ENCODE data around the gene MAMLD1.

MAMLD1 gene

GRCh38 chrX:150362599-150363481 is at the start of gene MAMLD1:
TSS of gene MAMLD1 (plus strand) at chrX:150363317. CDS start at chrX:150445517, 82,200 bp downstream.
- H3K27ac ChIP-seq (ENCODE audit: low read length), result no peak within 1 kb of the TSS
- H3K36me3 ChIP-seq (ENCODE audit: control insufficient read depth, low read depth, low read length), result no peaks in the 10 kb centered on the region
- no peak within 1 kb of the TSS for H3K9ac ChIP-seq (ENCODE audit: low read length)
- no peaks in the 10 kb centered on the region for H3K9me3 ChIP-seq (ENCODE audit: control insufficient read depth, low read depth, low read length)
- peak within 1 kb of the TSS; percentile 51 for H3K4me3 ChIP-seq (ENCODE audit: low read length)
- peaks cover 82% of the 10 kb centered on the region for H3K27me3 ChIP-seq (ENCODE audit: control insufficient read depth, insufficient read depth, low read length)
- no peaks in the 10 kb centered on the region for H3K4me1 ChIP-seq (ENCODE audit: control insufficient read depth, low read depth, low read length)

- H3K36me3 ChIP-seq (ENCODE audit: control insufficient read depth, low read depth, low read length), result no peaks in the 10 kb centered on the region
- peaks cover 3% of the 10 kb centered on the region for H3K9me3 ChIP-seq (ENCODE audit: control insufficient read depth, low read depth, low read length)
- no peak overlapping the region for H3K4me3 ChIP-seq (ENCODE audit: low read length)
- no peak overlapping the region for H3K9ac ChIP-seq (ENCODE audit: low read length)
- H3K4me1 ChIP-seq (ENCODE audit: control insufficient read depth, low read depth, low read length), result no peaks in the 10 kb centered on the region
- no peaks in the 10 kb centered on the region for H3K27me3 ChIP-seq (ENCODE audit: control insufficient read depth, insufficient read depth, low read length)
- no peak overlapping the region for H3K27ac ChIP-seq (ENCODE audit: low read length)
Observed at GRCh38 chrX:150313514-150313913, 49.6 kb upstream of the MAMLD1 start.

GRCh38 chrX:150314186-150314585 is 48.9 kb upstream of the MAMLD1 start:
- Histone ChIP-seq H3K27me3 (ENCODE audit: control insufficient read depth, insufficient read depth, low read length) (no peaks in the 10 kb centered on the region), H3K9me3 (ENCODE audit: control insufficient read depth, low read depth, low read length) (peaks cover 3% of the 10 kb centered on the region), H3K4me1 (ENCODE audit: control insufficient read depth, low read depth, low read length) (no peaks in the 10 kb centered on the region), H3K4me3 (ENCODE audit: low read length) (no peak overlapping the region), H3K27ac (ENCODE audit: low read length) (no peak overlapping the region), H3K36me3 (ENCODE audit: control insufficient read depth, low read depth, low read length) (no peaks in the 10 kb centered on the region), H3K9ac (ENCODE audit: low read length) (no peak overlapping the region)

GRCh38 chrX:150316564-150316963 is 46.6 kb upstream of the MAMLD1 start:
- H3K27ac ChIP-seq (ENCODE audit: low read length), result no peak overlapping the region
- no peak overlapping the region for H3K4me3 ChIP-seq (ENCODE audit: low read length)
- no peaks in the 10 kb centered on the region for H3K36me3 ChIP-seq (ENCODE audit: control insufficient read depth, low read depth, low read length)
- H3K9ac ChIP-seq (ENCODE audit: low read length), result no peak overlapping the region
- no peaks in the 10 kb centered on the region for H3K4me1 ChIP-seq (ENCODE audit: control insufficient read depth, low read depth, low read length)
- H3K9me3 ChIP-seq (ENCODE audit: control insufficient read depth, low read depth, low read length), result peaks cover 3% of the 10 kb centered on the region
- no peaks in the 10 kb centered on the region for H3K27me3 ChIP-seq (ENCODE audit: control insufficient read depth, insufficient read depth, low read length)

- Histone ChIP-seq H3K4me1 (ENCODE audit: control insufficient read depth, low read depth, low read length) (no peaks in the 10 kb centered on the region), H3K27me3 (ENCODE audit: control insufficient read depth, insufficient read depth, low read length) (no peaks in the 10 kb centered on the region), H3K4me3 (ENCODE audit: low read length) (no peak overlapping the region), H3K9me3 (ENCODE audit: control insufficient read depth, low read depth, low read length) (peaks cover 19% of the 10 kb centered on the region), H3K9ac (ENCODE audit: low read length) (no peak overlapping the region), H3K36me3 (ENCODE audit: control insufficient read depth, low read depth, low read length) (no peaks in the 10 kb centered on the region), H3K27ac (ENCODE audit: low read length) (no peak overlapping the region)
Observed at GRCh38 chrX:150323020-150323419, 40.1 kb upstream of the MAMLD1 start.

GRCh38 chrX:150324035-150324728 is 38.9 kb upstream of the MAMLD1 start:
- Histone ChIP-seq H3K9me3 (ENCODE audit: control insufficient read depth, low read depth, low read length) (peaks cover 19% of the 10 kb centered on the region), H3K4me1 (ENCODE audit: control insufficient read depth, low read depth, low read length) (no peaks in the 10 kb centered on the region), H3K9ac (ENCODE audit: low read length) (no peak overlapping the region), H3K27me3 (ENCODE audit: control insufficient read depth, insufficient read depth, low read length) (no peaks in the 10 kb centered on the region), H3K27ac (ENCODE audit: low read length) (no peak overlapping the region), H3K36me3 (ENCODE audit: control insufficient read depth, low read depth, low read length) (no peaks in the 10 kb centered on the region), H3K4me3 (ENCODE audit: low read length) (no peak overlapping the region)

GRCh38 chrX:150324919-150325318 is 38.2 kb upstream of the MAMLD1 start:
- H3K27me3 ChIP-seq (ENCODE audit: control insufficient read depth, insufficient read depth, low read length), result no peaks in the 10 kb centered on the region
- H3K4me3 ChIP-seq (ENCODE audit: low read length), result no peak overlapping the region
- no peak overlapping the region for H3K9ac ChIP-seq (ENCODE audit: low read length)
- peaks cover 19% of the 10 kb centered on the region for H3K9me3 ChIP-seq (ENCODE audit: control insufficient read depth, low read depth, low read length)
- no peaks in the 10 kb centered on the region for H3K4me1 ChIP-seq (ENCODE audit: control insufficient read depth, low read depth, low read length)
- H3K36me3 ChIP-seq (ENCODE audit: control insufficient read depth, low read depth, low read length), result no peaks in the 10 kb centered on the region
- H3K27ac ChIP-seq (ENCODE audit: low read length), result no peak overlapping the region

- H3K27ac ChIP-seq (ENCODE audit: low read length), result no peak overlapping the region
- no peak overlapping the region for H3K4me3 ChIP-seq (ENCODE audit: low read length)
- H3K27me3 ChIP-seq (ENCODE audit: control insufficient read depth, insufficient read depth, low read length), result no peaks in the 10 kb centered on the region
Observed at GRCh38 chrX:150326541-150327247, 36.4 kb upstream of the MAMLD1 start.

GRCh38 chrX:150329282-150329681 is 33.8 kb upstream of the MAMLD1 start:
- Histone ChIP-seq H3K27ac (ENCODE audit: low read length) (no peak overlapping the region), H3K9me3 (ENCODE audit: control insufficient read depth, low read depth, low read length) (peaks cover 14% of the 10 kb centered on the region), H3K4me3 (ENCODE audit: low read length) (no peak overlapping the region), H3K4me1 (ENCODE audit: control insufficient read depth, low read depth, low read length) (no peaks in the 10 kb centered on the region), H3K9ac (ENCODE audit: low read length) (no peak overlapping the region), H3K36me3 (ENCODE audit: control insufficient read depth, low read depth, low read length) (no peaks in the 10 kb centered on the region), H3K27me3 (ENCODE audit: control insufficient read depth, insufficient read depth, low read length) (no peaks in the 10 kb centered on the region)

More at GRCh38 chrX:150326541-150327247, 36.4 kb upstream of the MAMLD1 start:
- Histone ChIP-seq H3K9ac (ENCODE audit: low read length) (no peak overlapping the region), H3K4me1 (ENCODE audit: control insufficient read depth, low read depth, low read length) (no peaks in the 10 kb centered on the region), H3K36me3 (ENCODE audit: control insufficient read depth, low read depth, low read length) (no peaks in the 10 kb centered on the region), H3K9me3 (ENCODE audit: control insufficient read depth, low read depth, low read length) (peaks cover 19% of the 10 kb centered on the region)

GRCh38 chrX:150329868-150330267 is 33.2 kb upstream of the MAMLD1 start:
- H3K9me3 ChIP-seq (ENCODE audit: control insufficient read depth, low read depth, low read length), result peaks cover 14% of the 10 kb centered on the region
- H3K27me3 ChIP-seq (ENCODE audit: control insufficient read depth, insufficient read depth, low read length), result no peaks in the 10 kb centered on the region
- no peak overlapping the region for H3K4me3 ChIP-seq (ENCODE audit: low read length)
- H3K27ac ChIP-seq (ENCODE audit: low read length), result no peak overlapping the region
- no peak overlapping the region for H3K9ac ChIP-seq (ENCODE audit: low read length)
- H3K36me3 ChIP-seq (ENCODE audit: control insufficient read depth, low read depth, low read length), result no peaks in the 10 kb centered on the region
- no peaks in the 10 kb centered on the region for H3K4me1 ChIP-seq (ENCODE audit: control insufficient read depth, low read depth, low read length)

GRCh38 chrX:150332023-150332422 is 31.1 kb upstream of the MAMLD1 start:
- Histone ChIP-seq H3K4me1 (ENCODE audit: control insufficient read depth, low read depth, low read length) (no peaks in the 10 kb centered on the region), H3K27me3 (ENCODE audit: control insufficient read depth, insufficient read depth, low read length) (no peaks in the 10 kb centered on the region), H3K27ac (ENCODE audit: low read length) (no peak overlapping the region), H3K9ac (ENCODE audit: low read length) (no peak overlapping the region), H3K9me3 (ENCODE audit: control insufficient read depth, low read depth, low read length) (peaks cover 8% of the 10 kb centered on the region), H3K4me3 (ENCODE audit: low read length) (no peak overlapping the region), H3K36me3 (ENCODE audit: control insufficient read depth, low read depth, low read length) (no peaks in the 10 kb centered on the region)

Measured in iPS-18a (cell line).